ENCODE measurements around the gene NFATC1.

GRCh38 chr18:79575891-79576685 is 180.4 kb downstream of the NFATC1 start:
- no peak for TF ChIP-seq EZH2 (IDR thresholded peaks at IDR 0.05; ENCODE audit: insufficient read depth, poor library complexity, severe bottlenecking)
- no peak for TF ChIP-seq EZH2phosphoT487 (IDR thresholded peaks at IDR 0.05; ENCODE audit: insufficient read depth, low read depth)
